ENCODE results near the gene CHTOP. TPM values are rescaled to one million over a fixed set of nuclear protein-coding genes. Genes with fewer than 3 reads are reported as not detected.
"Not testable (repeated sequence)": the region's sequence is repeated elsewhere in the genome, so short reads cannot be mapped to it uniquely, and the experiment has no call there.

CHTOP gene
- total and polyA plus RNA-seq, 2 of the 13 experiments (the other 11 are each of a cell fraction or from before 2014, with no cell fraction given), result 38.0 to 51.9 TPM

DNA sequence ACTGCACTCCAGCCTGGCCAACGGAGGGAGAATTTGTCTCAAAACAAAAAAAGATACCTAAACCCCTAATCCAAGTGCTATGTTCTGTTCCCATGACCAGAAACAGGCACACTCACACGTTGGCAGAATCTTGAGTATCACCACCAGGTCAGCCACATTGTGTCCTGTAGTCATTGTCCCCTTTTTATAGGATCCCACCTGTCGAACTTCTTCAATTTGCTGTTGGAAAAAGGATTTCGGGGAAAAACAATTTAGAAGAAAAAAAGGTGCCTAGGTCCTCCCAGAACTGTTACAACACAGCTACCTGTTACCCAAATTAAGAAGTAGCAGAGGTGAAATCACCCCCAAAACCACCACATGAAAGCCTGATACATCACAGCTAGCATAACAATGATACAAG is 33.6 kb downstream of the CHTOP start:
- no peak for FAIRE-seq
- in situ Hi-C loops (cut with HindIII; ENCODE audit: extremely low pct_ligation_motif_present, low pct_unique_long_range_greater_than_20kb) (no loop called here), intact Hi-C loops (cut with micrococcal nuclease; ENCODE audit: unreplicated experiment) (no loop called here)

DNA sequence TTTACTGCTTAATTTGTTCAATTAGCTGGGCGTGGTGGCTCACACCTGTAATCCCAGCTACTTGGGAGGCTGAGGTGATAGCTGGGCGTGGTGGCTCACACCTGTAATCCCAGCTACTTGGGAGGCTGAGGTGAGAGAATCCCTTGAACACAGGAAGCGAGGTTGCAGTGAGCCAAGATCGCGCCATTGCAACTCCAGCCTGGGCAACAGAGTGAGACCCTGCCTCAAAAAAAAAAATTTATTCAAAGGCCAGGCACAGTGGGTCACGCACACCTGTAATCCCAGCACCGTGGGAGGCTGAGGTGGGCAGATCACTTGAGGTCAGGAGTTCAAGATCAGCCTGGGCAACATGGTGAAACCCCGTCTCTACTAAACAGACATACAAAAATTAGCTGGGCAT is 34.8 kb downstream of the CHTOP start:
- DNase-seq (ENCODE audit: low spot score); FAIRE-seq; H3K9me3 ChIP-seq (ENCODE audit: low read length); H3K9ac ChIP-seq (ENCODE audit: insufficient read depth, low read depth, low read length); intact Hi-C loops (cut with micrococcal nuclease; ENCODE audit: unreplicated experiment); H3K27ac ChIP-seq (ENCODE audit: extremely low read length, insufficient read depth, low read length); BruUV-seq (replicated peaks); in situ Hi-C loops (cut with HindIII; ENCODE audit: extremely low pct_ligation_motif_present, low pct_unique_long_range_greater_than_20kb); H3K27me3 ChIP-seq (ENCODE audit: control insufficient read depth in 1 of 2, insufficient read depth in 2 of 2, low read length in 2 of 2); CTCF ChIA-PET (ENCODE audit: low intra/inter-chr PET ratio, low total read pairs); H3K4me3 ChIP-seq (replicated peaks in 1 of 3; ENCODE audit: insufficient read depth in 1 of 3, low read depth in 2 of 3, low read length in 3 of 3); H2AFZ ChIP-seq (ENCODE audit: low read length); ATAC-seq; H4K20me1 ChIP-seq (ENCODE audit: insufficient read depth, low read length): not testable (repeated sequence)
- peaks cover 33% of the 10 kb centered on the region for H3K79me2 ChIP-seq (ENCODE audit: insufficient read depth, low read length)
- POLR2A ChIA-PET, result interaction anchor here (1.3 kb wide), 1 partner anchor 35 kb away, joined by 5 read pairs; the partner anchor contains the start of gene CHTOP
- H3K4me2 ChIP-seq (ENCODE audit: low read depth, low read length), result peak overlapping the region; percentile 36; the same call in 1 of the 2 replicates
- H3K4me1 ChIP-seq (ENCODE audit: insufficient read depth, low read length), result peaks cover 29% of the 10 kb centered on the region
- WGBS (ENCODE audit: low lambda C conversion rate), result 97% methylated on average over 8 of the region's 8 CpGs
- H3K36me3 ChIP-seq (replicated peaks in 1 of 2; ENCODE audit: control insufficient read depth in 1 of 2, insufficient read depth in 2 of 2, low read length in 2 of 2), result peaks cover 23 to 55% of the 10 kb centered on the region in 2 experiments

More for the DNA sequence above, 33.6 kb downstream of the CHTOP start:
- DNase-seq (ENCODE audit: low spot score) (no peak), ATAC-seq (no peak)
- Histone ChIP-seq H3K9me3 (ENCODE audit: low read length) (no peaks in the 10 kb centered on the region), H3K36me3 (replicated peaks in 1 of 2; ENCODE audit: control insufficient read depth in 1 of 2, insufficient read depth in 2 of 2, low read length in 2 of 2) (peaks cover 29 to 66% of the 10 kb centered on the region in 2 experiments), H3K79me2 (ENCODE audit: insufficient read depth, low read length) (peaks cover 33% of the 10 kb centered on the region), H4K20me1 (ENCODE audit: insufficient read depth, low read length) (no peaks in the 10 kb centered on the region), H3K4me3 (replicated peaks in 1 of 3; ENCODE audit: insufficient read depth in 1 of 3, low read depth in 2 of 3, low read length in 3 of 3) (no peak overlapping the region), H2AFZ (ENCODE audit: low read length) (no peak overlapping the region), H3K27ac (ENCODE audit: extremely low read length, insufficient read depth, low read length) (no peak overlapping the region), H3K9ac (ENCODE audit: insufficient read depth, low read depth, low read length) (no peak overlapping the region), H3K4me2 (ENCODE audit: low read depth, low read length) (no peak overlapping the region), H3K4me1 (ENCODE audit: insufficient read depth, low read length) (peaks cover 29% of the 10 kb centered on the region), H3K27me3 (ENCODE audit: control insufficient read depth in 1 of 2, insufficient read depth in 2 of 2, low read length in 2 of 2) (no peaks in the 10 kb centered on the region; a peak in 1 of 5 replicates)
- no TSS peak for BruUV-seq (replicated peaks)
- 95% methylated on average over 4 of the region's 4 CpGs for WGBS (ENCODE audit: low lambda C conversion rate)
- POLR2A ChIA-PET, result no interaction called here
- CTCF ChIA-PET (ENCODE audit: low intra/inter-chr PET ratio, low total read pairs), result no interaction called here
- TF ChIP-seq ZNF343 (CRISPR knock-in tag; IDR thresholded peaks at IDR 0.05) (no peak), RBFOX2 (IDR thresholded peaks at IDR 0.05; ENCODE audit: low read depth, low read length) (peak; percentile 36; the same call in 1 of the 2 replicates)

Measured in HepG2 (cell line).